MCF 10A (cell line): ENCODE data around the gene BNIPL. TPM values are rescaled to one million over a fixed set of nuclear protein-coding genes. Genes with fewer than 3 reads are reported as not detected.

ENCODE experiments used
- BruUV-seq: library from RNA; stranded (reverse); fragments of 400-500 nt; replicated peaks from 2 replicates; lab custom pipeline; 2021; lab: Mats Ljungman, UMichigan
- CTCF ChIA-PET: fragments of 300-600 bp; sonication (Branson Sonifier 250); formaldehyde crosslinking; extraction: SDS; loops from one replicate; lab custom pipeline; 2021; ENCODE audit warnings: antibody characterized with exemption, inconsistent platforms; lab: Yijun Ruan, JAX
- POLR2A ChIA-PET: fragments of 300-600, 350-650 bp; sonication (Branson Sonifier 250); formaldehyde crosslinking; extraction: SDS; loops from one replicate; lab custom pipeline; 2020; ENCODE audit warnings: antibody characterized with exemption, inconsistent platforms; lab: Yijun Ruan, JAX
- DNase-seq: peaks from one replicate; pipeline ENCODE4 v3.0.0-alpha.2; 2018; ENCODE audit not compliant: unreplicated experiment
- H3K27ac Mint-ChIP-seq: one replicate; pipeline ENCODE4 v1.8.0; 2022; ENCODE audit warnings: mild to moderate bottlenecking, low read depth, mixed read lengths; ENCODE audit not compliant: unreplicated experiment
- H3K27me3 Mint-ChIP-seq: one replicate; pipeline ENCODE4 v1.8.0; 2022; ENCODE audit warnings: mixed read lengths; ENCODE audit not compliant: insufficient read depth, unreplicated experiment
- H3K36me3 Mint-ChIP-seq: one replicate; pipeline ENCODE4 v1.8.0; 2022; ENCODE audit warnings: mild to moderate bottlenecking, moderate library complexity, mixed read lengths; ENCODE audit not compliant: insufficient read depth, unreplicated experiment
- H3K4me1 Mint-ChIP-seq: one replicate; pipeline ENCODE4 v1.8.0; 2022; ENCODE audit warnings: mixed read lengths; ENCODE audit not compliant: insufficient read depth, unreplicated experiment
- H3K4me3 Mint-ChIP-seq: one replicate; pipeline ENCODE4 v1.8.0; 2022; ENCODE audit warnings: mild to moderate bottlenecking, moderate library complexity, mixed read lengths; ENCODE audit not compliant: unreplicated experiment
- H3K9me3 Mint-ChIP-seq: one replicate; pipeline ENCODE4 v1.8.0; 2022; ENCODE audit warnings: mixed read lengths; ENCODE audit not compliant: unreplicated experiment
- CTCF ChIP-seq: fragments of 200-600 bp; IDR thresholded peaks from one replicate; pipeline ENCODE4 v1.8.0; 2022; ENCODE audit warnings: antibody characterized with exemption, mild to moderate bottlenecking; ENCODE audit not compliant: unreplicated experiment
- intact Hi-C: fragments of 100-400 bp; cut with micrococcal nuclease; formaldehyde crosslinking; loops from 2 replicates; pipeline ENCODE4 v1.14.1; 2022
- total RNA-seq: library from RNA; stranded (reverse); gene quantifications from 2 replicates; pipeline ENCODE4 v1.2.3, GENCODE V29; 2022

The BNIPL gene
- total RNA-seq, 1 experiment from 2014 or later: 1.2 TPM

DNA sequence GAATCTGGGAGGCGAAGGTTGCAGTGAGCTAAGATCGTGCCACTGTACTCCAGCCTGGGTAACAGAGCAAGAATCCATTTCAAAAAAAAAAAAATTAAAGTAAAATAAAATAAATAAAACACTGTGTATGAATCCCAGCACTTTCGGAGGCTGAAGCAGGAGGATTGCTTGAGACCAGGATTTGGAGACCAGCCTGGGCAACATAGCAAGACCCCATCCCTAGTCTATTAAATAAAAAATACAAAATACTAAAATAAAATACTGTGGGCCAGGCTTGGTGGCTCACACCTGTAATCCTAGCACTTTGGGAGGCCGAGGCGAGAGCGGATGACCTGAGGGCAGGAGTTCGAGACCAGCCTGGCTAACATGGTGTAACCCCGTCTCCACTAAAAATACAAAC, 4.2 kb upstream of the BNIPL start:
- no peak for TF ChIP-seq CTCF
- peaks cover 64% of the 10 kb centered on the region for H3K36me3 Mint-ChIP-seq
- intact Hi-C loops: no loop called here

GRCh38 chr1:151035167-151035566, 1.2 kb upstream of the BNIPL start:
- no peaks in the 10 kb centered on the region for H3K9me3 Mint-ChIP-seq
- no peak overlapping the region for H3K27ac Mint-ChIP-seq
- CTCF ChIA-PET: interaction anchor here (0.5 to 0.8 kb wide), 4 partner anchors 10 to 856 kb away, joined by 3 to 4 read pairs (median 3); no protein-coding TSS in a partner anchor
- no peaks in the 10 kb centered on the region for H3K27me3 Mint-ChIP-seq
- H3K4me1 Mint-ChIP-seq: peaks cover 5% of the 10 kb centered on the region
- POLR2A ChIA-PET: interaction anchor here (1.2 to 3.4 kb wide), 3 partner anchors 10 to 13 kb away, joined by 4 to 15 read pairs (median 4); partner anchors contain the start of gene C1orf56
- H3K4me3 Mint-ChIP-seq: no peak overlapping the region
- no peak for DNase-seq
- TF ChIP-seq CTCF: no peak
- no TSS peak for BruUV-seq
- intact Hi-C loops: no loop called here
- H3K36me3 Mint-ChIP-seq: peaks cover 42% of the 10 kb centered on the region

More for the DNA sequence above, 4.2 kb upstream of the BNIPL start:
- Mint-ChIP-seq H3K4me3 (no peak overlapping the region), H3K4me1 (peaks cover 5% of the 10 kb centered on the region), H3K9me3 (no peaks in the 10 kb centered on the region), H3K27me3 (no peaks in the 10 kb centered on the region), H3K27ac (no peak overlapping the region)
- DNase-seq: no peak
- no TSS peak for BruUV-seq
- ChIA-PET POLR2A (interaction anchor here (0.6 to 1.4 kb wide), 2 partner anchors 16 to 21 kb away, joined by 6 to 8 read pairs; partner anchors contain the start of gene C1orf56), CTCF (interaction anchor here (0.5 to 1.5 kb wide), 7 partner anchors 11 to 552 kb away, joined by 3 to 7 read pairs (median 4); no protein-coding TSS in a partner anchor)

- no peak overlapping the region for H3K27ac Mint-ChIP-seq
- POLR2A ChIA-PET: interaction anchor here (0.5 to 1.7 kb wide), 4 partner anchors 11 to 129 kb away, joined by 3 to 9 read pairs (median 4); partner anchors contain the start of genes C1orf56, CDC42SE1 and SCNM1
- H3K9me3 Mint-ChIP-seq: no peaks in the 10 kb centered on the region
- H3K27me3 Mint-ChIP-seq: no peaks in the 10 kb centered on the region
- CTCF ChIA-PET: interaction anchor here (0.5 to 5.5 kb wide), 4 partner anchors 11 to 231 kb away, joined by 3 to 29 read pairs (median 4); partner anchors contain the start of gene C1orf56
- BruUV-seq: no TSS peak
- no peak for DNase-seq
- intact Hi-C loops: no loop called here
- H3K4me3 Mint-ChIP-seq: no peak overlapping the region
- H3K4me1 Mint-ChIP-seq: peaks cover 5% of the 10 kb centered on the region
- H3K36me3 Mint-ChIP-seq: peaks cover 23% of the 10 kb centered on the region
- TF ChIP-seq CTCF: no peak
These were observed 646 bp downstream of the BNIPL start for GRCh38 chr1:151037032-151037431.

DNA sequence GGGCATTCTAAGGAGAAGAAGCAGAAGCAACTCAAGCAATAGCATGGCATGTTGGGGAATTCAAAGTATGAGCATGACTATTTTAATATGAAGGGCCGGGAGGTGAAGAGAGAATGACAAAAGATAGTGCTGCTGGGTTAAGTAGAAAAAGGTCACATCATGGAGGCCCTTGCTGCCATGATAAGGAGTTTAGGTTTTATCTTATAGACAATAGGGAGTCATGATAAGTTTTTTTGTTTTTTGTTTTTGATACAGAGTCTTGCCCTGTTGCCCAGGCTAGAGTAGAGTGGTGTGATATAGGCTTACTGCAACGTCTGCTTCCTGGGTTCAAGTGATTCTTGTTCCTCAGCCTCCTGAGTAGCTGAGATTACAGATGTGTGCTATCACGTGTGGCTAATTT, 3.1 kb downstream of the BNIPL start:
- Mint-ChIP-seq H3K9me3 (no peaks in the 10 kb centered on the region), H3K4me3 (no peak overlapping the region), H3K27me3 (no peaks in the 10 kb centered on the region), H3K36me3 (peaks cover 3% of the 10 kb centered on the region), H3K4me1 (no peaks in the 10 kb centered on the region), H3K27ac (no peak overlapping the region)
- no TSS peak for BruUV-seq
- intact Hi-C loops: no loop called here
- POLR2A ChIA-PET: no interaction called here
- no peak for TF ChIP-seq CTCF
- CTCF ChIA-PET: interaction anchor here (0.9 to 5.5 kb wide), 3 partner anchors 9 to 45 kb away, joined by 3 to 29 read pairs (median 3); no protein-coding TSS in a partner anchor
- no peak for DNase-seq
